Activated CD8-positive, alpha-beta memory T cell treated with anti-CD3 and anti-CD28 coated beads for 48 hours (primary cell): Measurements from ENCODE around the gene FBXO46.

Experiments used
- DNase-seq, 3 experiments: peaks; one replicate each; pipeline ENCODE4 v3.0.0-alpha.2; 2020; ENCODE audit warnings: low read depth in 2 of 3, low spot score in 2 of 3

FBXO46 gene

GRCh38 chr19:45730368-45731288 is at the start of gene FBXO46:
Gene FBXO46 (minus strand): TSS chr19:45730896. CDS start chr19:45713495, 17,401 bp downstream.
- peak; percentile 57 to 87 (median 79) for DNase-seq

- no peak for DNase-seq
These were observed 49.4 kb upstream of the FBXO46 start for GRCh38 chr19:45780146-45780447.

- peak; percentile 76 to 93 (median 86) for DNase-seq
These were observed 48.8 kb upstream of the FBXO46 start for GRCh38 chr19:45779231-45780145.

- no peak for DNase-seq
These were observed 47.4 kb upstream of the FBXO46 start for GRCh38 chr19:45778010-45778661.

GRCh38 chr19:45777395-45777961 is 46.8 kb upstream of the FBXO46 start:
- no peak for DNase-seq

GRCh38 chr19:45774765-45775164 is 44.1 kb upstream of the FBXO46 start:
- DNase-seq: no peak

GRCh38 chr19:45773384-45773783 is 42.7 kb upstream of the FBXO46 start:
- no peak for DNase-seq

- no peak for DNase-seq
These were observed 42.2 kb upstream of the FBXO46 start for GRCh38 chr19:45772912-45773311.

- DNase-seq: no peak
These were observed 41.6 kb upstream of the FBXO46 start for GRCh38 chr19:45772130-45772840.

GRCh38 chr19:45771311-45771933 is 40.7 kb upstream of the FBXO46 start:
- DNase-seq: no peak

- DNase-seq: peak; percentile 80 to 90 (median 83)
These were observed 39.8 kb upstream of the FBXO46 start for GRCh38 chr19:45770192-45771101.

GRCh38 chr19:45769821-45770191 is 39.1 kb upstream of the FBXO46 start:
- peak in 1 of 3 experiments; percentile 37 for DNase-seq

GRCh38 chr19:45768984-45769782 is 38.5 kb upstream of the FBXO46 start, which contains the start of gene SIX5:
Gene SIX5 (minus strand): TSS chr19:45769252. CDS start chr19:45768844, 408 bp downstream.
- DNase-seq: peak; percentile 81 to 94 (median 90)

GRCh38 chr19:45768655-45768983 is 37.9 kb upstream of the FBXO46 start:
- no peak for DNase-seq

GRCh38 chr19:45767881-45768654 is 37.4 kb upstream of the FBXO46 start:
- no peak for DNase-seq

- DNase-seq: no peak
These were observed 36.7 kb upstream of the FBXO46 start for GRCh38 chr19:45767410-45767880.

- DNase-seq: no peak
These were observed 36.2 kb upstream of the FBXO46 start for GRCh38 chr19:45766869-45767346.
